HG02642 (cell line): ENCODE measurements around the gene NINJ2.

Experiments
- ATAC-seq: cut with Tn5 transposase; IDR thresholded peaks from one replicate; pipeline ENCODE4 v1.9.1; 2021; ENCODE audit warnings: mild to moderate bottlenecking; ENCODE audit not compliant: unreplicated experiment, poor library complexity

The NINJ2 gene

DNA sequence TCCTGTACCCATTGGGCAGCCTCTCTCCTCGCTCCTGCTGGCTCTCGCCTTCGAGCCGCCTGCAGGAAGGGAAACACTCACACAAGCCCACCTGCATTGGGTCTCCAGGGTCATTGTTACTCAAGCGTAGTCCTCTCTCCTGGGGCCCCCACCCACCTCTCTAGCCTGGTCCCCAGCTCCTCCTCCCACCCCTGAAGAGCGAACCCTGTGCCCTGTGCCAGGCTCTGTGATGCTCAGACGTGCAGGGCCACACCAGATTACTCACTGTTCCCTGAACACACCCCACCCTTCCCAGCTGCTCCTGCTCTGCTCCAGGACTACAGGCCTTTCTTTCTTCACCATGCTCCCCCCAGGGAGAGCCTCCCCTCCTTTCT is 88.1 kb downstream of the NINJ2 start:
- no peak for ATAC-seq

DNA sequence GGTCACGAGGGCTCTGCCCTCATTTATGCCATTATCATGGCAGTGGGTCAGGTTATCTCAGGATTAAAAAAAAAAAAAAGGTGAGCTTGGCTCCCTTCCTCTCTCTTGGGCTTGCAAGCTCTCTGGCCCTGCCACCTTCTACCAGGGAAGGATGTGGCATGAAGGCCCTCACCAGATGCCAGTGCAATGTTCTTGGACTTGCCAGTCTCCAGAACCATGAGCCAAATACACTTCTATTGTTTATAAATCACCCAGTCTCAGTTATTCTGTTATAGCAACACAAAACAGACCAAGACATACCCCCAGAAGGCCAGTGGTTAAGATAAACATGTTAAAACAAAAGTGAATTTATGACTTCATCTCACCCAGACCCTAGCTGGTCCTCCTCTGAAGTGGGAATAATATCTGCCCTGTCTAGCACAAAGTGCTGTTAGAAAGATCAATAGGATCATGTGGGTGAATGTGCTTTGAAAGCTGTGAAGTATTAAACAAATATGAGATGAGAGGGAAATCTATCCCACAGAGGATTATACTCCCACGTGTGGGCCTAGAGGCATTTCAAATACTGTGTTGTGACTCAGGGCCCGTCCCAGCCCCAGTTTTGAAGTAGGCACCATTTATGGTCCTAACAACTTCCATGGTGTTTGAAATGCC is 88.6 kb downstream of the NINJ2 start:
- ATAC-seq, result no peak

DNA sequence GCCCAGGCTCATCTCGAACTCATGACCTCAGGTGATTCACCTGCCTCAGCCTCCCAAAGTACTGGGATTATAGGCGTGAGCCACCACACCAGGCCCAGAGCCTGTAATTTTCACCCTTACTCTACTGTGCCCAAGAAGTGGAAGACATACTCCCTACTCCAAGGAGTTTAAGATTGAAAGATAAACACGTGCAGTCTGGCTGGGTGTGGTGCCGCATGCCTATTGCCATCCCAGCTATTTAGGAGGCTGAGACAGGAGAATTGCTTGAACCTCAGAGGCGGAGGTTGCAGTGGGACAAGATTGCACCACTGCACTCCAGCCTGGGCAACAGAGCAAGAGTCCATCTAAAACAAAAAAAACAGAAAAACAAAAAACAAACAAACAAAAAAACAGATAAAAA is 90.0 kb downstream of the NINJ2 start:
- ATAC-seq, result no peak

DNA sequence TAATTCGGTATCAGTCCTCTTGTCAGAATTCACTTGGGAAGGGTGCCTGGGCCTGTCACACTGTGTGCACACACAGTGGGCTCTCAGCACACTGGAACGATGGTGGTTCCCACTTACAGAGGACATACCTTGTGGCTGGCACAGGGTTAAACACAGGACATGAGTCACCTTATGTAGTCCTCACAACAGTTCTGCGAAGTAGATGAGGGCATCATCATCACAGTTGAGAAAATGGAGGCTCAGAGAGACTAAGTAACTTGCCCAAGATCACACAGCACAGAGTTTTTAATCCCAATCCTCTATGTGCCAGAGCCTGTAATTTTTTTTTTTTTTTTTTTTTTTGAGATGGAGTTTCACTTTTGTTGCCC is 90.7 kb downstream of the NINJ2 start:
- ATAC-seq, result no peak

DNA sequence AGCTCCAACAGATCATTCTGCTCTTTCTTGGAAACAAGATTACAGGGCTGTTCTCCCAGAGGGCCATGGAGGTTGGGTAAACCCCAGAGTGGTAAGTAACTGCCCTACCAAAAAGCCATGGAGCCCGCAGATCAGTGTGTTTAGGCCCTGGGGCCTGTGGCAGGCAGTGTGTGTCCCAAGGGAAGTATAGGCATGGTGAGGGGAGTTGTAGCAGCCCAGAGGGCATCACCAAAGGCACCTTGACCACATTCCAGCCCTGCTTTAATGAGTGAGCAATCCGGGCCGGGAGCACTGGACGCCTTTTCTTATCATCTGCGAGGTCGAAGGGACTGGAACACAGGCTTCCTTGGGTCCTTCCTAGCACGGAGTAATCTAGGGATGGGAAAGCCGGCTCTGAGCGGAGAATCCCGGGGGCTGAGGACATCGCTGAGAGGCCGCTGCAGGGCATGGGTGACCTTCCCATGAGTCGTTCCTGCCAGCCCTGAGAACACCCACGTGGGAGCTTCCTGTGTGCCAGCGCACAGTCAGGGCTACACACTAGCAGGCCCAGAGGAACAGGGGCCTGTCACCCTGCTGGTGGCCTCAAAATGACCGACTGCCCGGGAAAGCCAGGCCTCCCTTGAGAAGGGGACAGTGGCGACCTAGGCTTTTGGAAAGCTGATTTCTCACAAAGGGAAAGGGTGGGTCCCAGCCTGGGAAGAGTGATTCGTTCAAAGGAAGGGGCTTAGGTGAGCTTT is 91.3 kb downstream of the NINJ2 start:
- no peak for ATAC-seq

DNA sequence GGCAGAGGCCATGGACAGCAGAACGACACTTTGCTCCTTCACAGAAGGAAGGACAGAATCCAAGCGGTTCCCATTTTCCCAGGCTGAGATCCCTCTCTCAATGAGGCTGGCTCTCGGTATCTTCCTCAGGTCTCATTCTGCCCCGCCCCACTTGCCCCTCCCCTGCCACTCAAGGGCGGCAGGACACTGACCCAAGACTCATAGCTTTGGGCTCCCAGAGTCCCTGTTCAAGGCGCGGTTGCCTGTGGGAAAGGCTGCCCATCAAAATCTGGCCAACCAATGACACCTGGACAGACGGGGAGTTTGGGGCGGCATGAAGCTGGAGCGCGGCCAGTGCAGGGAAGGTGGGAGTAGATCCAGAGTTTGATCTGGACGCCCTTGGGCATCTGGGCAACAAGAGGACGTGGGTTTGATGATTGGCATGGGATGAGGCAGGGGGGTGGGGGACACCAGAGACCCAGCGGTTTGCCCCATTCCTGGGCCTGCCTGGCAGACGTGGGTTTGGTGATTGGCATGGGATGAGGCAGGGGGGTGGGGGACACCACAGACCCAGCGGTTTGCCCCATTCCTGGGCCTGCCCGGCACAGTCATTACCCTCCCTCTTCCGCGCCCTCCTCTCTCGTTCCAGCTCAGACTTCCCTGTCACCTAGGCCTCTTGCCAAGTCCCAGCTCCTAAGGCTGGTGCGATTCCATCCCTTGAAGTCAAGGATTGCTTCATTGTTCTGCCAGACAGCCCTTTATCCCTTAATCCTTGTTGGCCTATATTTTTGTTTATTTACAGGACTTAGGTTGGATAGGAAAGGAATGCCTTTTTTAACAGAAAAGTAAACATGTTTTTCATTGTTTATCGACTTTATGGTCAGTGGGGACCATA is 92.1 kb downstream of the NINJ2 start:
- ATAC-seq, result no peak

DNA sequence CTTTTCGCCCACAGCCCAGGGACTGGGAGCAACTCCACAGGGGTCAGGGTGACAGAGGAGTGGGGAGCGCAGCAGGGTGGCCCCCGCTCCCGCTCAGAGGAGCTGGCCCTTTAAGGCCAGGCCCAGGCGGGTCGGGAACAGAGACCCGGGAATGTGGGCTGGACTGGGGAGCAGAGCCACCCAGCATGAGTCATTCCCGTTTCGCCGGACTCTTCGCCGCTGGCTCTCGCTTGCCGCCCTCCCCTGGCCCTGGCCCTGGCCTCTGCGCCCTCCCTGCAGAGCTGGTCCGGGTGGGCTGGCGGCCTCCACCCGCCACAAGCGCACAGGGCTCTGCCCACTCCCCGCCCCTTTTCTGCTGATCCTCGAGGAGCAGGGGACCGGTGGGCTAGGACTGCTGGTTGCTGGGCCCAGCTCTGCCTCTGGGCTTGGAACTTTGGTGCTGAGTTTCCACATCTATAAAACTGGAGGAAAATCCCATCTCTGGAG is 92.8 kb downstream of the NINJ2 start:
- no peak for ATAC-seq

DNA sequence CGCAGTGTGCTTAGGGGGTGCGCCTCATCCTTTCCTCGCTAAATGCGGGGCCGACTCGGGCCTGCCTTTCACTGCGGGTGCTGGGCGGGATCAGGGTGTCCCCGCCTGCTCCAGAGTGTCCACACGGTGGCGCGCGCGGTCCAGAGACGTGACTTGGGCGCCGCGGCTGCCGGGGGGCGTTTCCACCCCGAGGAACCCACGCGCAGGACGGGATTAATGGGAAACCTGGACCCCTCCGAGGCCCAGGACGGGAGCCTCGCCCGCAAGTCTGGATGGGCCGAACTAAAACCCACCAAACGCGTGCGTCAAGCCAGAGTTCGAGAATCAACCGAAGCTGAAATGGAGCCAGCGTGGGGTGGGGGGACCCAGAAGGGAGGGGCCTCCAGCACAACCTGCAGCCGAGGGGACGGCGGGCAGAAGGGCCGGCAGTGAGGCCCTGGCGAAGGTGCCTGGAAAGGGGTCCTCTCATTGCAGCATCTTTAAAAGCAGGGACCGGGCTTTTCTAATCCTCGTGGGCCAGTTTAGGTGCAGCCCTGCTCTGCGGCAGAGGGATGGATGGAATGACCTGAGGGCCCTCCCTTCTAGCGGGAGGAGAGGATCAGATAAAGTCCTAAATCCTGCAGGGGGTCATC is 93.3 kb downstream of the NINJ2 start:
- peak; percentile 80 for ATAC-seq

DNA sequence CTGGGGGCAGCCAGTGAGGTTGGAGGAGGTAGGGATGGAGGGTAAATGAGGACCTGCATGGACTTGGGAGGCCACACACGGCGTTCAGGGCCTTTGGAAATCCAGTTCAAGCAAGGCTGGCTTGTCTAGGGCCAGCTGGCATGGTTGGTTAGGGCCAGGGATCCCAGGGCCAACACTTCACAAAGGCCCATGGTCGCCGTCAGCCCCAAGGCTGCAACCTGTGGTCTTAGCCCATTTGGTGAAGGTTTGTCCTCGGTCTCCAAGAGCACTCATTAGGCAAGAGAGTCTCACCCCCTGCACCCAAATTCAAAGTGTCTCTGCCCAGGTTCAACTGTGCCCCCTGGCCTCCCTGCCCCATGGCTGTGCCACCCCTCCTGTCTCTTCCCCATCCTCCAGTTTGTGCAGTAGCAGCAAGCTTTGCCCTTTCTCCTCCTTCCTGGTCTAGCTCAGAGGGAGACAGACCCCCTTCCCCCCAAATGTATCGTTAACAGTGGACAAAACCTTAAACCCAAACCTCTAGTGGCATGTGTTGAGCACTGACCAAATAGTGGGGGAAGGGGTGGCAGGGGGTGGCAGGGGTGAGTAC is 94.1 kb downstream of the NINJ2 start:
- ATAC-seq, result no peak

DNA sequence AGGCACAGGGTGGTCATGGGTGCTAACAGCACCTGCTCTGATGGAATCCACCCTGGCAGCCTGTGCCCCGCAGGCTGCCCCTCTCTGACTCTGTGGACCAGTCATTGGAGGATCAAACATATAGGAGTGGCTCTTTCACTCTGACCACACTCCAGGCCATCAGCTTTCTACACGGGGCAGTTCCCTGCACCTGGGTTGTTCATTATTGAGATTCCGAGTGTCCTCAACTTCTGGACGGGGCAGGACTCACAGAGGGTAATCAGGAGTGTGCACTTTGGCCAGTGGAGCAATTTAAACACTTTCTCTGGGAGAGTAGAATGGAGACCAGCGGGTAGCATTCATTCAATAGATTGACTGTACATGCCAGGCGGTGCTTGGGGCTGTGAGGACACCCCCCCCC is 94.8 kb downstream of the NINJ2 start:
- ATAC-seq, result no peak

DNA sequence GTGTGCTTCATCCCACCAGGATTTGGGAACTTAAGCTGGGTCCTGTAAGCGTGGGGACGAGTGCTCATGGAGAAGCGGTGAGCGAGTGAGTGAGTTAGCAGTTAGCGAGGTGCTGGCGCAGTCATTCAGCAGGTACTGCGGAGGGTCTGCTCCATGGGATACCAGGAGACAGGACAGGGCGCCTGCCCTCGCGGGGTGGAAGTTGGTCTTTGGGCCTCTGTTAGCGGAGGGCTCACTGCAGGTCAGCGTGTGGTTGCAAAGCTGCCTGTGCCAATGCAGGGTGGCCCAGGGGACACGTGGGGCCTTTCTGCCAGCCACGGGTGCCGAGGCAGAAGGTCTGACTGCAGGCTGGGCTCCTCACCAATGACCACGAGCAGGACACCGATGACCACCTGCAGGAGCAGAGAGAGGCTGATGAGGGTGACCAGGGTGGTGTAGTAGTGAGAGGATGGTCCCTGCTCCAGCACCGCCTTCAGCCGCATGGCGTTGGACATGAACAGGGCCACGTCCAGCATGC is 97.6 kb downstream of the NINJ2 start:
- no peak for ATAC-seq

DNA sequence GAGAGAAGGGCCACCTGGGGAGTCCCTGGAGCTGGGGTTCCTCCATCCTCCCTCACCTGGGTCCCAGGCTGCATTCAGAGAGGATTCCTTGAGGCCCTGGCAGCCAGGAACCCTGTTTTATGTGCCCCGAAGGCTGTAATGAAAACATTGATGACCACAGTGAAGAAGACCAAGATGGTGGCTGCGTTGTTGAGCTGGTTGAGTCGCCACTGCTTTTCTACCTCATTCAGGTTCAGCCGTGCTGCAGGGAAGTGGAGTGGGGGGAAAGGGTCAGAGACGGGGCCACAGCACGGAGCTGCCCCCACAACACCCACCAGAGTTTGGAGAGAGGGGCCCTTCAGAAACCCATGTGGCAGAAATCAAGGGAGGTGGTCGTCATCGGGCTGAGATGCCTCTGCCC is 98.1 kb downstream of the NINJ2 start:
- ATAC-seq, result no peak

DNA sequence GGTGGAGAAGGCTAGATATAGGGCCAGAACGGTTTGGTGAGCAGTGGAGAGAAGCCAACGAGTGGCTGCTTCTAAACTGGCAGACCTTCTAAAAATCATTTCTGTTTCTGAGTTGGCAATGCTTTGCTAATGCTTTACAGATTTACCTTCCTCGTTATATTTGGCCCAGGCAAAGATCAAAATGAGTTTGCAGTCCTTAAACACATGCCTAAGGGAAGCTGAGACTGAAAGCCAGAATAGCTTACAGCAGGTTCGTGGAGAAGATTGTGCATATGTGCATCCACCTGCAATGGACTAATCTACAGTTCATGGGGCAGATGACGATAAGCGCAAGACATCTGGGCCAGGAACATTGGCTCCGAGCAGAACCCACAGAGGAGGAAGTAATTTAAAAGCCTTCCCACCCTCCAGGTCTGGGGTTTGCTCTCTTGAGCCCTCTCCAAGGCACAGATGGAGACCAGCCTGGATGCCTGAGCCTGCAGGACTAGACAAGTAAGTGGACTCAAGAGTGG is 99.4 kb downstream of the NINJ2 start:
- ATAC-seq, result no peak

DNA sequence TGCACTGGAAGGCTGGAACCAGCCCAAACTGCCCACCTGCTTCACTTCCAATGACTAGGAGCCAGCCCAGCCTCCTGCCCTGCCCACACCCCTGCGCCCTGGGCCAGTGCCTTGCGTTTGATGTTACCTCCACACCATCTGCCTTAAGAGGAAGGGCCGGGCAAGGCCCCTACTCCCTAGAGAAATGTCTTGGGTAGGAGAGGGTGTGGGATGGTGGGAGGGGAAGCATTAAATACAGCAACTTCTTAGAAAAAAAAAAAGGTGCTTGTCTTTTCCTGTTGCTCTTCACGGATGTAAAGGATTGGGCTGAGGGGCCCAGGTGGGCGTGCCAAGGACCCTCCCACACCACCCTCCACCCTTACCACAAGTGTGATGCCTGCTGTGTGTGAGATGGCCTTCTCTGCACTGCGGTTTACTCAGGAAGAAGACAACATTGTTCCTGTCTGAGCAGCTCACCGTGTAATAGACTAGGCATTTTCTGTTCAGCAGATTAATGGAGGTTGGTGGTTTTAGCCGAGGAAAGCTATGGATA is 99.9 kb downstream of the NINJ2 start:
- no peak for ATAC-seq

DNA sequence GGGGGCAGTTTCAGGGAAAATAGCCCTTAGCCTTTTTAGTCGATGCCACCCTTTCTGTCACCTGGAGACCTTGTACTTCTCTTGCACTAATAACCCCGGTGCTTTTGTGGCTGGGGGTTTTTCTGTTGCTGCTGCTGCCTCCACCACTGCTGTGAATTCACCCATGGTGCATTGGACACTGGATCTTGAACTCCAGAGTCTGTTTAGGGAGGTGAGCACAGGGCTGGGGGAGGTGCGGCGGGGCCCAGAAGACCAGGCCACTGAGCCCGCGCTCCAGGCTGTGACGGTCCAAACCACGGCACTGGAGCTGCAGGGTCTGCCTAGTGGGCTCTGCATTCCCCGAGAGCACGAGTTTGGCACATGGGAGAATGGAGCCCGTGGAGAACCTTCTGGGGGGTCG is 100.6 kb downstream of the NINJ2 start:
- ATAC-seq, result no peak

DNA sequence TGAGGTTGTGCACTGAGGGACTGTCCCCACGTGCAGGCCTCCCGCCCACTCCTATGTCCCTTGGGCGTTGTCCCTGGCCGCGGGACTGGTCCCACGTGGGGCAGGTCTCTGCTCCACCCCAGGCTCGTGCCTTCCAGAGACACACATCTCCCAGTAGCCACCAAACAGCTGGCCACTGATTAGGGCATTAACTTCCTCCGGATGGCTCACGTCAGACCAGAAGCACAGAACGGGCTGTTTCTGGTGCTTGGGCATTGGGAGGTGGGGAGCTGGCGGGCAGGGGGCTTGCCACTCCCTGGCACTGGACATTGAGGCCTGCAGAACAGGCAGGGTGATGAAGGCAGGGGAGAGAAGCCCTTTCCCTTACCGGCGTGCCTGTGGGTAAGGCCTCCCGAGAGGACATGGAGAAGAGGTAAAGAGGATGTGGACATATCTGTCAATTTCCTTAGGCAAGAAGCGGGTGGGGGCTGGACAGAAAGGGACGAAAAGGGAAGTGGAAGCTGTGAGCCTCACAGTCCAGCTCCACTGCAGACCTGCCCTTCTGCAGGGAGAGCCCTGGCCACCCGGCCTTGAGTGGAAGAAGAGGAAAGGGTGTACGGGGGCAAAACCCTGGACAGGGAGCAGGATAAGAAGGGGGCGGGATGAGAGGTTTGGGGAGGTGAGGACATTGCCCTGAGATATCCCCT is 101.2 kb downstream of the NINJ2 start:
- ATAC-seq, result no peak

DNA sequence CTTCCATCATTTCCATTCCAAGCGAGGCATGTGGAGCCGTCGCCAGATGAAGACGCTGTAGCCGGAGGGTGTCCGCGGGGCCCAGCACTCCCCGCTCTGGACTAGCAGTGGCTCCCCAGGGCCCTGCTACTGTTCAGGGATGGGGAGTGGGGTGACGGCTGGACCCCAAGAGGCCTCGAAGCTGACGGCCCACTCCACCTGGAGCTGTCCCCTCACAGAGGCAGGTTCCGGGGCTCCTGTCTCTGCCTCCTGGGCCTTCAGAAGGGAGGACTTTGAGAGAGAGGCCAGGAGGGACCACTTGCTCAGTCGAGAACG is 101.9 kb downstream of the NINJ2 start:
- no peak for ATAC-seq

DNA sequence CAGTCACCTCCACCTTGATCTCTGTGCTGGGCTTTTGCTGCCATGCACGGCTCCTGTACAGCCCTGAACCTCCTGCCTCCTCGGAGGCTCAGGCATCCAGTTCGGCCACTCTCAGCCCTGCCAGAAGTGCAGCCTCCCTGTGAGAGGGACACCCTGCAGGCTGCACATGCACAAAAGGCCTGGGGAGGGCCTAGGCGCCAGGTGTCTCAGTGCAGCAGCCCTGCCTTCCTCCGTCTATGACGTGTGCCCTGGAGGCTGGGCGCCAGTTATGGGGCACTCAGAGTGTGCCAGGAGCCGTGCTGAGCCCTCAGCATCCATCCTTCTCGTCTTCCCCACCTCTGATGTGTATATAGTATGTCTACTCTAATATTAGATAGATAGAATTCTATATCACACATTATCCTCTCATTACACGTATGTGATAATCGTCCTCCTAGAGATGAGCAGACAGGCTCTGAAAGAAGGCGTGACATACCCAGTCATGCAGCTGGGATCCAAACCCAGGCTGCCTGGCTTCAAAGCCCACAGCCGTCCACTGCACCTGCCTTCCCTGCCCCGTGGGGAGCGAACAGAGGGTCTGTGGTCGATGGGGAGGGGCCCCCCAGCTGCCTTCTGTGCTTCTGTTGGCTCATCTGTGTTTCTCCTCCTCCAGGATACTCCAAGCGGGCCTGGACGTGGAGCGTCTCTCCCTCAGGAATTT is 102.4 kb downstream of the NINJ2 start:
- ATAC-seq, result no peak
